H1 (cell line): Measurements from ENCODE around the gene ATP8B3. TPM values are rescaled to one million over a fixed set of nuclear protein-coding genes. Genes with fewer than 3 reads are reported as not detected.

Source experiments
- CTCF ChIA-PET: fragments of 300-600 bp; sonication (Branson Sonifier 250); formaldehyde crosslinking; loops from one replicate; lab custom pipeline; 2021; ENCODE audit not compliant: partially characterized antibody; lab: Charles Lee
- POLR2A ChIA-PET: fragments of 300-600 bp; sonication (Branson Sonifier 250); formaldehyde crosslinking; loops from one replicate; lab custom pipeline; 2021; ENCODE audit warnings: inconsistent platforms; ENCODE audit not compliant: partially characterized antibody; lab: Charles Lee
- DNase-seq, 2 experiments: peaks; one replicate each; pipeline versions ENCODE4 v3.0.0 to v3.0.0-alpha.2; 2010 to 2022; ENCODE audit warnings: low spot score in 2 of 2, low read depth in 1 of 2, mixed read lengths in 1 of 2
- FAIRE-seq: peaks from 2 replicates; lab custom pipeline; 2011; peaks lifted over from hg19 to GRCh38; lab: Jason Lieb, UNC
- H2AFZ ChIP-seq: 2 replicates; pipeline ENCODE4 v1.8.1; 2012; ENCODE audit warnings: low read length, inconsistent platforms
- H2AK5ac ChIP-seq: 2 replicates; pipeline ENCODE4 v1.6.1; 2013; ENCODE audit warnings: low read depth, low read length
- H2BK120ac ChIP-seq: replicated peaks from 2 replicates; pipeline ENCODE3; 2013; ENCODE audit warnings: low read depth, low read length, inconsistent platforms
- H2BK12ac ChIP-seq: 2 replicates; pipeline ENCODE4 v1.6.1; 2013; ENCODE audit warnings: low read depth, low read length
- H2BK15ac ChIP-seq: 2 replicates; pipeline ENCODE4 v1.6.1; 2013; ENCODE audit warnings: low read length
- H2BK20ac ChIP-seq: 2 replicates; pipeline ENCODE4 v1.6.1; 2013; ENCODE audit warnings: low read length
- H2BK5ac ChIP-seq: 2 replicates; pipeline ENCODE4 v1.6.1; 2013; ENCODE audit warnings: low read depth, low read length
- H3K14ac ChIP-seq: 2 replicates; pipeline ENCODE4 v1.6.1; 2013; ENCODE audit warnings: inconsistent platforms; ENCODE audit not compliant: insufficient read length
- H3K18ac ChIP-seq: 2 replicates; pipeline ENCODE4 v1.6.1; 2013; ENCODE audit warnings: low read length; ENCODE audit errors: extremely low read depth
- H3K23ac ChIP-seq: 2 replicates; pipeline ENCODE4 v1.6.1; 2013; ENCODE audit warnings: inconsistent platforms; ENCODE audit not compliant: insufficient read length
- H3K23me2 ChIP-seq: 2 replicates; pipeline ENCODE4 v1.6.1; 2013; ENCODE audit warnings: low read depth, low read length
- H3K27ac ChIP-seq: 2 replicates; pipeline ENCODE4 v1.6.1; 2011; ENCODE audit warnings: low read depth, low read length, inconsistent platforms
- H3K27me3 ChIP-seq, 4 experiments: replicated peaks in 1 of 4; 1 replicate in 1 of 4; 2 replicates in 3 of 4; pipeline versions ENCODE4 v1.6.1 to v1.8.1; 2011 to 2013; ENCODE audit warnings: low read length in 3 of 4, mild to moderate bottlenecking in 3 of 4, inconsistent platforms in 2 of 4, mixed read lengths in 2 of 4, moderate library complexity in 1 of 4; ENCODE audit not compliant: control insufficient read depth in 3 of 4, insufficient read depth in 3 of 4; ENCODE audit errors: extremely low read depth in 1 of 4
- H3K36me3 ChIP-seq, 4 experiments: 2 replicates each; pipeline versions ENCODE4 v1.6.1 to v1.8.1; 2011 to 2013; ENCODE audit warnings: mild to moderate bottlenecking in 4 of 4, low read length in 3 of 4, moderate library complexity in 2 of 4, control low read depth in 1 of 4, inconsistent platforms in 1 of 4; ENCODE audit not compliant: insufficient read depth in 4 of 4, control insufficient read depth in 2 of 4
- H3K4ac ChIP-seq: replicated peaks from 2 replicates; pipeline ENCODE3; 2013; ENCODE audit warnings: low read length, low read depth, mixed read lengths, inconsistent platforms; ENCODE audit not compliant: insufficient read length
- H3K4me1 ChIP-seq, 4 experiments: replicated peaks in 1 of 4; 1 replicate in 1 of 4; 2 replicates in 3 of 4; pipeline versions ENCODE4 v1.6.1 to v1.8.1; 2011 to 2013; ENCODE audit warnings: low read length in 3 of 4, inconsistent platforms in 2 of 4, mixed read lengths in 1 of 4; ENCODE audit not compliant: insufficient read depth in 4 of 4, control insufficient read depth in 3 of 4
- H3K4me2 ChIP-seq, 2 experiments: 2 replicates each; pipeline versions ENCODE4 v1.6.1 to v1.8.1; 2011 to 2013; ENCODE audit warnings: low read depth in 2 of 2, low read length in 2 of 2, control low read depth in 1 of 2, inconsistent platforms in 1 of 2, mild to moderate bottlenecking in 1 of 2; ENCODE audit not compliant: insufficient read depth in 1 of 2
- H3K4me3 ChIP-seq, 4 experiments: fragments of 200-600, 300-600 bp in 1 of 4; sonication (generic), shearing (Covaris generic), sonication (Bioruptor Twin) in 1 of 4; 2 replicates each; pipeline versions ENCODE4 v1.5.1 to v1.8.1; 2011 to 2016; ENCODE audit warnings: low read length in 4 of 4, low read depth in 3 of 4, control low read depth in 2 of 4, inconsistent platforms in 2 of 4, mild to moderate bottlenecking in 2 of 4, mixed read lengths in 1 of 4, moderate library complexity in 1 of 4; ENCODE audit not compliant: insufficient read depth in 2 of 4; ENCODE audit errors: extremely low read depth in 1 of 4
- H3K56ac ChIP-seq: replicated peaks from 2 replicates; pipeline ENCODE3; 2013; ENCODE audit warnings: low read depth, mild to moderate bottlenecking, mixed read lengths, low read length, inconsistent platforms; ENCODE audit not compliant: insufficient read length
- H3K79me1 ChIP-seq: 2 replicates; pipeline ENCODE4 v1.6.1; 2013; ENCODE audit warnings: low read depth, low read length, control low read depth
- H3K79me2 ChIP-seq, 2 experiments: 2 replicates each; pipeline versions ENCODE4 v1.6.1 to v1.8.1; 2012 to 2013; ENCODE audit warnings: low read length in 2 of 2, mild to moderate bottlenecking in 2 of 2, inconsistent platforms in 1 of 2; ENCODE audit not compliant: insufficient read depth in 2 of 2, control insufficient read depth in 1 of 2
- H3K9ac ChIP-seq, 4 experiments: replicated peaks in 1 of 4; 1 replicate in 1 of 4; 2 replicates in 3 of 4; pipeline versions ENCODE4 v1.6.1 to v1.8.1; 2011 to 2013; ENCODE audit warnings: low read depth in 3 of 4, low read length in 3 of 4, control low read depth in 2 of 4, mild to moderate bottlenecking in 2 of 4, moderate library complexity in 2 of 4, inconsistent platforms in 1 of 4; ENCODE audit errors: extremely low read depth in 1 of 4
- H3K9me3 ChIP-seq, 2 experiments: 2 replicates each; pipeline versions ENCODE4 v1.6.1 to v1.8.1; 2012 to 2013; ENCODE audit warnings: mild to moderate bottlenecking in 2 of 2, moderate library complexity in 2 of 2, control low read depth in 1 of 2, inconsistent platforms in 1 of 2, low read depth in 1 of 2, low read length in 1 of 2, mixed read lengths in 1 of 2; ENCODE audit not compliant: insufficient read depth in 2 of 2
- H4K20me1 ChIP-seq, 2 experiments: replicated peaks in 1 of 2; 2 replicates each; pipeline versions ENCODE3 to v1.8.1; 2011 to 2013; ENCODE audit warnings: inconsistent platforms in 2 of 2, low read length in 2 of 2, mild to moderate bottlenecking in 1 of 2; ENCODE audit not compliant: insufficient read depth in 2 of 2, control insufficient read depth in 1 of 2
- H4K5ac ChIP-seq: 2 replicates; pipeline ENCODE4 v1.6.1; 2013; ENCODE audit warnings: low read length, low read depth, mixed read lengths, inconsistent platforms; ENCODE audit not compliant: insufficient read length
- H4K8ac ChIP-seq: 2 replicates; pipeline ENCODE4 v1.8.0; 2013; ENCODE audit warnings: mild to moderate bottlenecking, moderate library complexity, low read length, inconsistent platforms; ENCODE audit not compliant: insufficient read depth; ENCODE audit errors: extremely low read depth
- H4K91ac ChIP-seq: replicated peaks from 2 replicates; pipeline ENCODE3; 2013; ENCODE audit warnings: low read length, mixed read lengths, inconsistent platforms; ENCODE audit not compliant: insufficient read length
- POLR2A ChIP-seq, 2 experiments: IDR thresholded peaks; 1 replicate in 1 of 2; 2 replicates in 1 of 2; pipeline ENCODE4 v1.6.1; 2011; ENCODE audit warnings: low read depth in 2 of 2, low read length in 2 of 2, mild to moderate bottlenecking in 2 of 2; ENCODE audit errors: control extremely low read depth in 1 of 2
- YY1 ChIP-seq: IDR thresholded peaks from 2 replicates; pipeline ENCODE4 v1.6.1; 2011; ENCODE audit warnings: low read depth, mild to moderate bottlenecking, low read length
- WGBS, 2 experiments: shearing (Covaris generic) in 1 of 2; methylation state at CpG; one replicate each; pipeline versions ENCODE4 v1.1.6 to v1.1.7; 2013 to 2015; ENCODE audit warnings: low lambda C conversion rate in 2 of 2, mixed read lengths in 2 of 2, inconsistent platforms in 1 of 2, low coverage in 1 of 2, missing lambda C conversion rate in 1 of 2; ENCODE audit not compliant: insufficient replicate concordance in 2 of 2, insufficient coverage in 1 of 2, insufficient read length in 1 of 2; ENCODE audit errors: extremely low coverage in 1 of 2, missing lambda C conversion rate in 1 of 2; 5-methylcytosine and 5-hydroxymethylcytosine counted together
- polyA plus RNA-seq, 7 experiments: library from polyadenylated mRNA; depleted of rRNA in 3 of 7; stranded (reverse) in 5 of 7; unstranded in 2 of 7; fragments of >200 nt in 5 of 7; fragments of 200-250 nt in 2 of 7; gene quantifications; 1 replicate in 5 of 7; 2 replicates in 1 of 7; 4 replicates in 1 of 7; pipeline versions ENCODE4 v1.2.1 to v1.2.3, GENCODE V29; 2011 to 2013; ENCODE audit warnings: missing spikeins in 2 of 7, mixed read lengths in 2 of 7
- total RNA-seq: library from RNA; stranded (reverse); fragmentation: NEBNext Ultra II Directional; extraction: Animal tissue kit (Norgen Biotek cat#: 25700); gene quantifications from 2 replicates; pipeline ENCODE4 v1.2.1, GENCODE V29; 2021

Gene ATP8B3
- total and polyA plus RNA-seq, 2 of the 8 experiments (the other 6 are each of a cell fraction or from before 2014, with no cell fraction given): 4.1 to 9.3 TPM

DNA sequence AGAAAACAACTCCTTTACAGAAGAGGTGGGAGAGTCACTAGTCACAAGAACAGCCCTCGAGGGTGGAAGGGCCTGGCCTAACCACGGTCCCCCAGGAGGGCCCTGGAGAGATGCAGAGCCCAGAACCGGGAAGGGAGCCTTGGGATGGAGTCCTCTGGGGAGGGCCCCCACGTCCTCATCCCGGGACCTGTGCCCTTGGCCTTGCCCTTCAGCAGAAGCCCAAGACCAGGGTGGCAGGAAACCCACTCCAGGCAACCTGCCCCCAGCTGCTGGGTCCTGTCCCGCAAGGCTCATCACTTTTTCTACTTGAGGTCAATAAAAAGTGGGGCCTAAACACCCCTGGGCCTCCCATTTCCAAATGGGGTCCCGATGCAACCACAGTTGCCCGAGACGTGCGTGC lies 2.3 kb upstream of the ATP8B3 start:
- Histone ChIP-seq H3K9me3 (no peaks in the 10 kb centered on the region), H2BK15ac (no peak overlapping the region), H3K79me2 (no peaks in the 10 kb centered on the region), H3K14ac (no peak overlapping the region), H4K91ac (no peak overlapping the region), H4K8ac (no peak overlapping the region), H4K5ac (no peak overlapping the region), H3K27ac (no peak overlapping the region), H3K18ac (no peak overlapping the region; the same call in 1 of the 2 replicates), H2BK5ac (no peak overlapping the region), H3K27me3 (peaks cover 0 to 3% (median 0%) of the 10 kb centered on the region in 4 experiments; a peak in 3 of 7 replicates), H3K23me2 (peaks cover 2% of the 10 kb centered on the region), H3K56ac (no peak overlapping the region), H3K9ac (0 out of 7 replicates have a peak overlapping the region, but pooled peaks of 1 of the 4 experiments have one; percentile 28), H2BK12ac (no peak overlapping the region), H3K79me1 (no peaks in the 10 kb centered on the region; the same call in 1 of the 2 replicates), H2AFZ (no peak overlapping the region), H2BK120ac (no peak overlapping the region), H3K23ac (no peak overlapping the region), H3K4me2 (no peak overlapping the region), H3K4me1 (peaks cover 0 to 2% (median 0%) of the 10 kb centered on the region in 4 experiments; a peak in 3 of 7 replicates), H3K4ac (no peak overlapping the region), H2BK20ac (no peak overlapping the region), H2AK5ac (no peak overlapping the region), H3K36me3 (peaks cover 8 to 32% (median 11%) of the 10 kb centered on the region in 4 experiments; a peak in 6 of 8 replicates), H4K20me1 (peaks cover 2 to 5% of the 10 kb centered on the region in 2 experiments), H3K4me3 (no peak overlapping the region)
- DNase-seq (no peak), FAIRE-seq (no peak)
- POLR2A ChIA-PET: interaction anchor here (0.9 to 1.4 kb wide), 6 partner anchors 11 to 80 kb away, joined by 3 read pairs; no protein-coding TSS in a partner anchor
- WGBS, 2 experiments: 92% methylated on average over 10 of the region's 10 CpGs; no CpG with 5 or more reads in 1 of the 2 experiments
- TF ChIP-seq POLR2A (IDR thresholded peaks at IDR 0.05; ENCODE audit: control extremely low read depth in 1 of 2, low read depth in 2 of 2, low read length in 2 of 2) (peak in 1 of 2 experiments; percentile 22; a peak in 1 of 3 replicates), YY1 (no peak)
- CTCF ChIA-PET: interaction anchor here (0.6 to 3.6 kb wide), 16 partner anchors 8 to 1843 kb away, joined by 3 to 48 read pairs (median 6); no protein-coding TSS in a partner anchor
